Stimulated activated CD4-positive, alpha-beta T cell treated with anti-CD3 and anti-CD28 coated beads, Interleukin-4, amount 100 ng/mL, for 24 hours (primary cell): Measurements from ENCODE around the gene ANO9.

ENCODE experiments used
- DNase-seq: peaks from one replicate; pipeline ENCODE4 v3.0.0-alpha.2; 2020

The ANO9 gene, protein sequence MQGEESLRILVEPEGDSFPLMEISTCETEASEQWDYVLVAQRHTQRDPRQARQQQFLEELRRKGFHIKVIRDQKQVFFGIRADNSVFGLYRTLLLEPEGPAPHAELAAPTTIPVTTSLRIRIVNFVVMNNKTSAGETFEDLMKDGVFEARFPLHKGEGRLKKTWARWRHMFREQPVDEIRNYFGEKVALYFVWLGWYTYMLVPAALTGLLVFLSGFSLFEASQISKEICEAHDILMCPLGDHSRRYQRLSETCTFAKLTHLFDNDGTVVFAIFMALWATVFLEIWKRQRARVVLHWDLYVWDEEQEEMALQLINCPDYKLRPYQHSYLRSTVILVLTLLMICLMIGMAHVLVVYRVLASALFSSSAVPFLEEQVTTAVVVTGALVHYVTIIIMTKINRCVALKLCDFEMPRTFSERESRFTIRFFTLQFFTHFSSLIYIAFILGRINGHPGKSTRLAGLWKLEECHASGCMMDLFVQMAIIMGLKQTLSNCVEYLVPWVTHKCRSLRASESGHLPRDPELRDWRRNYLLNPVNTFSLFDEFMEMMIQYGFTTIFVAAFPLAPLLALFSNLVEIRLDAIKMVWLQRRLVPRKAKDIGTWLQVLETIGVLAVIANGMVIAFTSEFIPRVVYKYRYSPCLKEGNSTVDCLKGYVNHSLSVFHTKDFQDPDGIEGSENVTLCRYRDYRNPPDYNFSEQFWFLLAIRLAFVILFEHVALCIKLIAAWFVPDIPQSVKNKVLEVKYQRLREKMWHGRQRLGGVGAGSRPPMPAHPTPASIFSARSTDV

GRCh38 chr11:441418-442274 lies at the start of gene ANO9:
Gene ANO9 (minus strand): TSS chr11:442011. CDS start chr11:441926, 85 bp downstream.
- DNase-seq = peak; percentile 65

DNA sequence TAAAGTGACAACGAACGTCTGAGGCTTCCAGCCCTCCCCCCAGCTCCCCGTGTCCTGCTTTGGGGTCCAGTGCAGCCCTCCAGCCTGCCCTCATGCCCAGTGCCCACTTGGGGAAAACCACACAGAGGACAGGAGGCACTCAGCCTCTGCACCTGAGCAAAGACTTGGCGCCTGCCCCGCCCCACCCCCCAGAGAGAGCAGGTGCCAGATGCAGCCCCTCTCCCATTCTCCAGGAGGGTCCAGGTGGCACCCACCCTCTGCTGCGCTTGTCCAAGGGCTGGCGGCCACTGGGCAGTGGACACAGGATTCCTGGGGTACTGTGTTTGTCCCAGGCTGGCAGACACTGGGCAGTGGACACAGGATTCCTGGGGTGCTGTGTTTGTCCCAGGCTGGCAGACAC lies 49.5 kb upstream of the ANO9 start:
- DNase-seq = no peak

- DNase-seq = no peak
Measured at GRCh38 chr11:490930-491260, 49.1 kb upstream of the ANO9 start.

DNA sequence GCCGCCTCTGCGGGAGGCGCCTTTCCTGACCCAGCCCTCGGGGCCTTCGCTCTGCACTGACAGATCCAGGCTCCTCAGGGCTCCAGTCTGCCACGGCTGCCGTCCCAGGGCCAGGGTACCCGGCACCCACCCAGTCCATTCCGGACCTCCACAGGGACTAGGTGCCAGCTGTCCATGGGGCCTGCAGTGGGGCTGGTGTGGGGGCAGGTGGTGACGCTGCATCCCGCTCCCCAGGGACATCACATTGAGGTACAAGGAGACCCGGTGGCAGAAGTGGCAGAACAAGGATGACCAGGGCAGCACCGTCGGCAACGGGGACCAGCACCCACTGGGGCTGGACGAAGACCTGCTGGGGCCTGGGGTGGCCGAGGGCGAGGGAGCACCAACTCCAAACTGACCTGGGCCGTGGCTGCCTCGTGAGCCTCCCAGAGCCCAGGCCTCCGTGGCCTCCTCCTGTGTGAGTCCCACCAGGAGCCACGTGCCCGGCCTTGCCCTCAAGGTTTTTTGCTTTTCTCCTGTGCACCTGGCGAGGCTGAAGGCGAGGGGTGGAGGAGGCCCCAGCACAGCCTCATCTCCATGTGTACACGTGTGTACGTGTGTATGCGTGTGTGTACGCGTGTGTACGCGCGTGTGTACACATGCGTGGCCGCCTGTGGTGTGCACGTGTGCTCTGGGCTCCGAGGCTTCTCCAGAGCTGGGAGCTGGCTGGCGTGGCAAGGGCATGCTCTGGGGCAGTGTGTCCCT lies 48.5 kb upstream of the ANO9 start:
- DNase-seq = no peak

DNA sequence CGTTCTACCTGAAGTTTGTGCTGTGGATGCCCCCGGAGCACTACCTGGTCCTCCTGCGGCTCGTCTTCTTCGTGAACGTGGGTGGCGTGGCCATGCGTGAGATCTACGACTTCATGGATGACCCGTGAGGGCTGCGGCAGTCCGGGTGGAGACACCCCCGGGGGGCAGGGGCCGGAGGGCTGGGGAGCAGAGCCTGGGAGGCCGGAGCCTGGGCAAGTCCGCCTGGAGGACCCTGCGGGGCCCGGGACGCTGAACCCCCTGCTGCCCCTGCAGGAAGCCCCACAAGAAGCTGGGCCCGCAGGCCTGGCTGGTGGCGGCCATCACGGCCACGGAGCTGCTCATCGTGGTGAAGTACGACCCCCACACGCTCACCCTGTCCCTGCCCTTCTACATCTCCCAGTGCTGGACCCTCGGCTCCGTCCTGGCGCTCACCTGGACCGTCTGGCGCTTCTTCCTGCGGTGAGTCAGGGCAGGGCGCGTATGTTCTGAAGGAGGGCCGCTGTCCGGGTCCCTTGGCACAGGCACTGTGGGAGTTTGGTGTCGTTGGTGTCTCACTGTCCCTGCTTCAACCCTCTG lies 47.9 kb upstream of the ANO9 start:
- DNase-seq = no peak

GRCh38 chr11:488992-489391 lies 47.2 kb upstream of the ANO9 start:
- DNase-seq = no peak

DNA sequence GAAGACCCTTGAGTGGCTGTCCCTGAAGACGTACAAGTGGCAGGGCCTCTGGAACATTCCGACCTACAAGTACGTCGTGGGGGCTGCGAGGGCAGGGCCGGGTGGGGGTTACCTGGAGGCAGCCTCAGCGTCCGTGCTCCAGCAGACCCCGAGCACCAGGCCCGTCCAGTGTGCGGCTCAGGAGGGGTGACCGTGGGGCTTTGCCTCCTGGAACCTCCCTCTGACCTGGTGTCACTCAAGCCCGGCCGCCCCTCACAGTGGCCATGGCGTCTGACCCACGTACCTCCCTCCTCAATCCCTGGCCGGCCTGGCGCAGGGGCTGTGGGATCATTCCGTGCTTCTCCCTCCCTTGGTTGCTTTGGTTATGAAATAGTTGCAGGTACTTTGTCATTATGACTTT lies 46.8 kb upstream of the ANO9 start:
- DNase-seq = no peak

GRCh38 chr11:488062-488461 lies 46.3 kb upstream of the ANO9 start:
- no peak for DNase-seq

GRCh38 chr11:487571-488021 lies 45.8 kb upstream of the ANO9 start:
- no peak for DNase-seq

GRCh38 chr11:486189-486588 lies 44.4 kb upstream of the ANO9 start:
- DNase-seq = no peak

- no peak for DNase-seq
Measured at GRCh38 chr11:484616-485015, 42.8 kb upstream of the ANO9 start.

- no peak for DNase-seq
Measured at GRCh38 chr11:479311-479710, 37.5 kb upstream of the ANO9 start.

GRCh38 chr11:477052-477715 lies 35.4 kb upstream of the ANO9 start:
- DNase-seq = no peak

GRCh38 chr11:476416-476815 lies 34.6 kb upstream of the ANO9 start:
- no peak for DNase-seq

DNA sequence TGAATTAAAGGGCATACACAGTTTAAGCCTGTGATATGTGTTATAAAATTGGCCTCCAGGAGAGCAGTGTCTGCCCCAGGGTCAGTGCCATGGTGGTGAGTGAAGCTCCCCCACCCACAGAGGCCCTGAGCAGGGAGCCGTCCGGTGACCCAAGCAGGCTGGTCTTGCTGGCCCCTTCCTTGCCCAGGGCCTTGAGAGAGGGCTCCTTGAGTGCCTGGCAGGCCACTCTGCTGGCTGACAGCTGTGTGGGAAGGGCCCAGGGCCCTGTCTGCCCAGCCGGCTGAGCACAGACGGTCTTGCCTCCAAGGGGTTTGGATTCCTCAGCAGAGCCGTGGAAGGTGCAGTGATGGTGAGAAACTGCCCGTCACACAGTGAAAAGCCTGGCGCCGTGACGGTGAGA lies 34.1 kb upstream of the ANO9 start:
- DNase-seq = no peak

GRCh38 chr11:474914-475506 lies 33.2 kb upstream of the ANO9 start:
- DNase-seq = no peak

DNA sequence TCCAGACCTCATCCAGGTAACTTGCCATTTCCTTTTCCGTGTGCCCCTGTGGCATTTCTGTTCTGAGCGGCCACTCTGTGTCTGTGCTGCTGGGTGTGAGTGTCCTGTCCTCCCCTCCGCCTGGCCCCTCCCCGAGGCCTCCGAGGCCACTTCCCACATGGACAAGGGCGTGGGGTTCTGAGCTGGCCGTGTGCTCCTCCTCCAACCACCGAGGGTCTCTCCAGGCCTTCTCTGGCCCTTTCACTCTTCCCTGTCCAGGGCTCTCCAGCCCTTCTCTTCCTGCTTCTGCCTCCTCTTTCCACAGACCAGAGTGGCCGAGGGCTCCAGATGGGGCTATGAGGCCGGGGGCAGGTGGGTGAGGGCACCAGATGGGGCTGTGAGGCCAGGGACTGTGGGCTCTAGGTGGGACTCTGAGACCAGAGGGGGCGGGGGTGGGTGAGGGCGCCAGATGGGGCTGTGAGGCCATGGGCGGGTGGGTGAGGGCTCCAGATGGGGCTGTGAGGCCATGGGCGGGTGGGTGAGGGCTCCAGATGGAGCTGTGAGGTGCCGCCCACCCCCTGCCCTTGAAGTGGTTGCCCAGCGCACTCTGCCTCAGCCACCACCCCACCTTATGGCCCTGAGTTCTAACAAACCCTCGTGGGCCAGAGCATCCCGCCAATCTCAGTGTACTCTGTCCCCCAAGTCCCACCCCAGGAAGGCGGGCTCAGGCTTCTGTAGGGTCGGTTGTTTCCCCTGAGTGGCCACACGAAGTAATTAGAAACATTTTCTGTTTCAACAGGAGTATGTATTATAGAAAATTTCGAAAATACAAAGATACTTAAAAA lies 32.4 kb upstream of the ANO9 start:
- DNase-seq = no peak

DNA sequence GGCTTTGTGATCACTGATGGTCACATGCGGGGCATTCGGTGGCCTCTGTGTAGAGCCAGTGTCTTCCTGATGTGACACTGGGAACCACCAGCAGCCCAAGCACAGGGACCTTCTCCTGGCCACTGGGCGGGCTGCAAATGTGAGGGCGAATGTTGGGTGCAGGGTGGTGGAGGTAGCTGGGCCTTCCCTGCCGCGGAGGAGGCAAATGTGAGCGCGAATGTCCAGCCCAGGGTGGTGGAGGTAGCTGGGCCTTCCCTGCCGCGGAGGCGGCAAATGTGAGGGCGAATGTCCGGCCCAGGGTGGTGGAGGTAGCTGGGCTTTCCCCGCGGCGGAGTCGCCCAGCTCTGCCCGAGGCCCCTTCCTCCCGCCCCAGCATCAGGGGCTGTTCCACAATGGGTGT lies 31.6 kb upstream of the ANO9 start:
- DNase-seq = no peak

GRCh38 chr11:472816-473215 lies 31.0 kb upstream of the ANO9 start:
- no peak for DNase-seq

DNA sequence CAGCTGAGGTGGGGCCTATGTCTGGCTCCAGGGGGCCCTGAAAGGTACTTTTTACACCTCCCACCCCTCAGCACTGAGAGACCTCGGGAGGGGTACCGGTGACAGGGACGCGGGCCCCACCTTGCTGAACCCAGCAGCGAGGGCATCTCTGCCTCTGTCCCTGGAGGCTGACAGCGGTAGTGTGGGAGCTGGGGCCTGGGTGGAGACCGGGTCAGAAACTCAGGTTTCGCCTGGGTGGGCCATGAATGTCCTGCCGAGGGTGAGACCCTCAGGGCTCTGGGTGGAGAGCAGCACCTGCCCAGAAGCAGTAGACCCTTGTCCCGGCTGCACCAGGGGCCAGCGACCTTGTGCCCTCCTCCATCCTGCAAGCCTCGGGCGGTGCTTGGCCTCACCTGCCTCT lies 30.5 kb upstream of the ANO9 start:
- no peak for DNase-seq
